ENCODE results near the gene FAM124A.
A peak's percentile ranks its signal among the peaks of the same experiment; 100 is the strongest.

The FAM124A gene

GRCh38 chr13:51244637-51245405 is 22.6 kb downstream of the FAM124A start:
- DNase-seq, result no peak

GRCh38 chr13:51245583-51245982 is 23.4 kb downstream of the FAM124A start:
- no peak for DNase-seq

- no peak for DNase-seq
Measured at GRCh38 chr13:51246025-51246417, 23.8 kb downstream of the FAM124A start.

- DNase-seq, result peak; percentile 79
Measured at GRCh38 chr13:51246418-51247277, 24.4 kb downstream of the FAM124A start.

GRCh38 chr13:51249255-51249654 is 27.1 kb downstream of the FAM124A start:
- no peak for DNase-seq

- DNase-seq, result no peak
Measured at GRCh38 chr13:51249770-51250741, 27.9 kb downstream of the FAM124A start.

- DNase-seq, result no peak
Measured at GRCh38 chr13:51251480-51251879, 29.3 kb downstream of the FAM124A start.

GRCh38 chr13:51252954-51253532 is 30.8 kb downstream of the FAM124A start:
- DNase-seq, result no peak

GRCh38 chr13:51255556-51255955 is 33.4 kb downstream of the FAM124A start:
- no peak for DNase-seq

GRCh38 chr13:51257187-51257586 is 35.0 kb downstream of the FAM124A start:
- no peak for DNase-seq

- DNase-seq, result no peak
Measured at GRCh38 chr13:51258612-51259548, 36.7 kb downstream of the FAM124A start.

GRCh38 chr13:51260154-51260553 is 38.0 kb downstream of the FAM124A start:
- DNase-seq, result no peak

- DNase-seq, result no peak
Measured at GRCh38 chr13:51261610-51262249, 39.5 kb downstream of the FAM124A start.

GRCh38 chr13:51262501-51263211 is 40.5 kb downstream of the FAM124A start:
- DNase-seq, result no peak

- DNase-seq, result no peak
Measured at GRCh38 chr13:51266642-51267041, 44.4 kb downstream of the FAM124A start.

- no peak for DNase-seq
Measured at GRCh38 chr13:51267622-51268021, 45.4 kb downstream of the FAM124A start.

GRCh38 chr13:51269039-51269438 is 46.8 kb downstream of the FAM124A start:
- peak; percentile 28 for DNase-seq

GRCh38 chr13:51270623-51271415 is 48.6 kb downstream of the FAM124A start:
- DNase-seq, result no peak

GRCh38 chr13:51271528-51272085 is 49.4 kb downstream of the FAM124A start:
- DNase-seq, result no peak
